SK-N-SH (cell line): Measurements from ENCODE around the gene CCDC80. TPM values are rescaled to one million over a fixed set of nuclear protein-coding genes. Genes with fewer than 3 reads are reported as not detected.

Source experiments
- CTCF ChIA-PET: fragments of 300-600, 350-600 bp; formaldehyde crosslinking; extraction: SDS; loops from one replicate; lab custom pipeline; 2021; lab: Yijun Ruan, JAX
- POLR2A ChIA-PET: fragments of 350-600 bp; sonication (Branson Sonifier 250); formaldehyde crosslinking; extraction: SDS; loops from one replicate; lab custom pipeline; 2020; ENCODE audit warnings: antibody characterized with exemption, inconsistent platforms; lab: Yijun Ruan, JAX
- DNase-seq: peaks from one replicate; pipeline ENCODE4 v3.0.0; 2012
- H2AFZ ChIP-seq: fragments of 200-600 bp; sonication (generic); 2 replicates; pipeline ENCODE4 v1.8.1; 2016; ENCODE audit warnings: antibody characterized with exemption, mild to moderate bottlenecking, low read depth
- H3F3A ChIP-seq: fragments of 200-600 bp; sonication (generic); replicated peaks from 2 replicates; pipeline ENCODE3; 2016; ENCODE audit warnings: antibody characterized with exemption, mild to moderate bottlenecking; ENCODE audit not compliant: insufficient read depth
- H3K27ac ChIP-seq, 2 experiments: fragments of 200-500 bp in 1 of 2; fragments of 200-600 bp in 1 of 2; sonication (Bioruptor generic) in 1 of 2; sonication (generic), shearing (Covaris generic) in 1 of 2; 2 replicates each; pipeline versions ENCODE4 v1.5.1 to v1.6.1; 2014 to 2016; ENCODE audit warnings: low read depth in 2 of 2, inconsistent platforms in 1 of 2, low read length in 1 of 2, mild to moderate bottlenecking in 1 of 2, mixed read lengths in 1 of 2
- H3K27me3 ChIP-seq: fragments of 200-600 bp; sonication (generic), shearing (Covaris generic); 2 replicates; pipeline ENCODE4 v1.6.1; 2016; ENCODE audit warnings: mixed run types; ENCODE audit not compliant: insufficient read depth
- H3K36me3 ChIP-seq, 2 experiments: fragments of 200-500 bp in 1 of 2; fragments of 200-600 bp in 1 of 2; sonication (Bioruptor generic) in 1 of 2; sonication (generic) in 1 of 2; replicated peaks in 1 of 2; 2 replicates each; pipeline versions ENCODE3 to v1.5.1; 2014 to 2016; ENCODE audit warnings: low read length in 1 of 2, mild to moderate bottlenecking in 1 of 2; ENCODE audit not compliant: insufficient read depth in 2 of 2, control insufficient read depth in 1 of 2
- H3K4me1 ChIP-seq, 2 experiments: fragments of 200-500 bp in 1 of 2; fragments of 200-600 bp in 1 of 2; sonication (Bioruptor generic) in 1 of 2; sonication (generic), shearing (Covaris generic) in 1 of 2; 2 replicates each; pipeline versions ENCODE4 v1.5.1 to v1.6.1; 2014 to 2016; ENCODE audit warnings: low read depth in 1 of 2, low read length in 1 of 2, mixed run types in 1 of 2; ENCODE audit not compliant: insufficient read depth in 2 of 2, control insufficient read depth in 1 of 2
- H3K4me2 ChIP-seq: fragments of 200-600 bp; sonication (generic), shearing (Covaris generic); 2 replicates; pipeline ENCODE4 v1.6.1; 2017; ENCODE audit warnings: mixed run types
- H3K4me3 ChIP-seq, 2 experiments: fragments of 200-500 bp in 1 of 2; fragments of 200-600 bp in 1 of 2; sonication (Bioruptor generic) in 1 of 2; sonication (generic), shearing (Covaris generic) in 1 of 2; 2 replicates each; pipeline versions ENCODE4 v1.5.1 to v1.8.1; 2014 to 2016; ENCODE audit warnings: low read depth in 2 of 2, inconsistent platforms in 1 of 2, low read length in 1 of 2, mild to moderate bottlenecking in 1 of 2, mixed read lengths in 1 of 2, moderate library complexity in 1 of 2
- H3K79me2 ChIP-seq: fragments of 200-600 bp; sonication (generic); 2 replicates; pipeline ENCODE4 v1.8.1; 2017; ENCODE audit warnings: mild to moderate bottlenecking; ENCODE audit not compliant: insufficient read depth
- H3K9ac ChIP-seq: fragments of 200-600 bp; sonication (generic); 2 replicates; pipeline ENCODE4 v1.6.1; 2017; ENCODE audit warnings: mixed run types
- H3K9me2 ChIP-seq: fragments of 200-600 bp; sonication (generic); 2 replicates; pipeline ENCODE4 v1.6.1; 2017; ENCODE audit warnings: mixed run types
- H3K9me3 ChIP-seq: fragments of 200-600 bp; sonication (generic); 2 replicates; pipeline ENCODE4 v1.6.1; 2017; ENCODE audit warnings: mixed run types, mild to moderate bottlenecking, moderate library complexity
- H4K20me1 ChIP-seq: fragments of 200-600 bp; sonication (generic); 2 replicates; pipeline ENCODE4 v1.6.1; 2017; ENCODE audit warnings: mild to moderate bottlenecking, mixed run types; ENCODE audit not compliant: insufficient read depth
- EP300 ChIP-seq, 2 experiments: IDR thresholded peaks; 2 replicates each; pipeline versions ENCODE4 v1.4.0 to v1.6.1; 2012; ENCODE audit warnings: borderline replicate concordance in 1 of 2, low read depth in 1 of 2, low read length in 1 of 2
- FOSL2 ChIP-seq: IDR thresholded peaks from 2 replicates; pipeline ENCODE4 v1.4.0; 2012; ENCODE audit warnings: low read depth, mild to moderate bottlenecking, moderate library complexity, borderline replicate concordance
- FOXM1 ChIP-seq: IDR thresholded peaks from 2 replicates; pipeline ENCODE4 v1.4.0; 2012; ENCODE audit warnings: low read depth, mild to moderate bottlenecking
- IRF3 ChIP-seq: fragments of 150-350 bp; IDR thresholded peaks from 2 replicates; pipeline ENCODE4 v1.6.1; 2016; ENCODE audit warnings: mild to moderate bottlenecking, low read depth, low read length
- JUND ChIP-seq: IDR thresholded peaks from 2 replicates; pipeline ENCODE4 v1.4.0; 2012
- PBX3 ChIP-seq: IDR thresholded peaks from 2 replicates; pipeline ENCODE4; 2012
- POLR2AphosphoS5 ChIP-seq: IDR thresholded peaks from 2 replicates; pipeline ENCODE4 v1.6.1; 2012; ENCODE audit warnings: low read depth, low read length
- RXRA ChIP-seq: IDR thresholded peaks from 2 replicates; pipeline ENCODE4 v1.4.0; 2012; ENCODE audit warnings: low read depth, mild to moderate bottlenecking, borderline replicate concordance
- TAF1 ChIP-seq: IDR thresholded peaks from 2 replicates; pipeline ENCODE4 v1.6.1; 2012; ENCODE audit warnings: low read depth, mild to moderate bottlenecking, low read length, moderate library complexity, borderline replicate concordance
- TCF12 ChIP-seq: IDR thresholded peaks from 2 replicates; pipeline ENCODE4 v1.4.0; 2012
- USF2 ChIP-seq: fragments of 150-350 bp; IDR thresholded peaks from 2 replicates; pipeline ENCODE4 v1.6.1; 2017; ENCODE audit warnings: antibody characterized with exemption, low read length, low read depth, borderline replicate concordance
- YY1 ChIP-seq: IDR thresholded peaks from 2 replicates; pipeline ENCODE4 v1.4.0; 2012; ENCODE audit warnings: low read depth, mild to moderate bottlenecking
- WGBS: methylation state at CpG from one replicate; pipeline ENCODE4 v1.1.6; 2017; ENCODE audit warnings: low lambda C conversion rate; 5-methylcytosine and 5-hydroxymethylcytosine counted together
- polyA plus RNA-seq, 3 experiments: library from polyadenylated mRNA; depleted of rRNA; stranded (reverse); fragments of >200 nt; gene quantifications; 2 replicates each; pipeline ENCODE4 v1.2.3, GENCODE V29; 2012

The CCDC80 gene
- polyA plus RNA-seq, 1 of the 3 experiments (the other 2 are of a cell fraction), result 83.4 TPM

DNA sequence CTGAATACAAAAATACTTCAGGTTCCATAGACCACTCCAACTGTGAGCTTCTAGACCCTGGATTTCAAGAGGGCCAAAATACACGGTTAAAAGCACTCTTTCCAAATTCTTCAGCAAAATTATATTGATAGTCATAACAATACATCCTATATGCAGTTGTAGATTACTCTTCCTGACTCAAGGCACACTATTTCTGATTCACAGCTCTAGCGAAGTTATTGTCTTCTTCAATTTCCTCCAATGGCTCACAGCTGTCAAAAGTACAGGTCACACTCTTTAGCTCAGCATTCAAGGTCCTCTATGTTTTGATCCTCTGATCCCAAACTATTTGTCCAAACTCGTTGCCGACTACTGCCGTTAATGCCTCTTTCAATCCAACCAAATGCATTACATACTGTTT is 13.5 kb upstream of the CCDC80 start:
- H3K4me1 ChIP-seq, result peaks cover 0 to 40% of the 10 kb centered on the region in 2 experiments; a peak in 3 of 4 replicates
- ChIA-PET POLR2A (no interaction called here), CTCF (interaction anchor here (0.9 to 4.9 kb wide), 2 partner anchors 12 to 14 kb away, joined by 3 to 26 read pairs; no protein-coding TSS in a partner anchor)
- H3K27me3 ChIP-seq, result no peaks in the 10 kb centered on the region
- 52% methylated on average over 5 of the region's 5 CpGs for WGBS
- H3K4me2 ChIP-seq, result peak overlapping the region; percentile 59
- TF ChIP-seq FOSL2 (peak; percentile 3; the same call in 1 of the 2 replicates), USF2 (no peak), YY1 (no peak), PBX3 (peak; percentile 59)
- H3K79me2 ChIP-seq, result no peaks in the 10 kb centered on the region
- no peaks in the 10 kb centered on the region for H3K9me3 ChIP-seq
- H4K20me1 ChIP-seq, result no peaks in the 10 kb centered on the region
- no peaks in the 10 kb centered on the region for H3K36me3 ChIP-seq
- H3K27ac ChIP-seq, result peak overlapping the region; percentile 77 to 99; a peak in 3 of 4 replicates
- H3K9ac ChIP-seq, result peak overlapping the region; percentile 74
- no peaks in the 10 kb centered on the region for H3K9me2 ChIP-seq
- no peak for DNase-seq
- peaks cover 54% of the 10 kb centered on the region for H3F3A ChIP-seq
- no peak overlapping the region for H2AFZ ChIP-seq
- peak overlapping the region in 1 of 2 experiments; percentile 31; a peak in 1 of 4 replicates for H3K4me3 ChIP-seq

- peak overlapping the region in 1 of 2 experiments; percentile 31; a peak in 3 of 4 replicates for H3K4me3 ChIP-seq
- H3K4me1 ChIP-seq, result peaks cover 0 to 46% of the 10 kb centered on the region in 2 experiments; a peak in 3 of 4 replicates
- peak overlapping the region; percentile 74 for H3K9ac ChIP-seq
- no peaks in the 10 kb centered on the region for H3K36me3 ChIP-seq
- H3K9me2 ChIP-seq, result no peaks in the 10 kb centered on the region
- H3K27ac ChIP-seq, result peak overlapping the region; percentile 77 to 99; a peak in 3 of 4 replicates
- H3K27me3 ChIP-seq, result no peaks in the 10 kb centered on the region
- POLR2A ChIA-PET, result no interaction called here
- no peak overlapping the region for H2AFZ ChIP-seq
- H3K9me3 ChIP-seq, result no peaks in the 10 kb centered on the region
- peak overlapping the region; percentile 59 for H3K4me2 ChIP-seq
- peak; percentile 79; the same call in 1 of the 2 replicates for TF ChIP-seq YY1
- TF ChIP-seq TAF1, result peak; percentile 51; the same call in 1 of the 2 replicates
- TF ChIP-seq POLR2AphosphoS5, result 0 out of 2 replicates have a peak, but pooled peaks have one; percentile 6
- 0 out of 2 replicates have a peak, but pooled peaks have one; percentile 31 for TF ChIP-seq RXRA
- TF ChIP-seq IRF3, result no peak
- peak; percentile 80 for TF ChIP-seq JUND
- peak in 1 of 2 experiments; percentile 37; a peak in 1 of 4 replicates for TF ChIP-seq EP300 (IDR thresholded peaks at IDR 0.05; ENCODE audit: borderline replicate concordance in 1 of 2, low read depth in 1 of 2, low read length in 1 of 2)
- peak; percentile 85 for TF ChIP-seq FOSL2
- TF ChIP-seq TCF12, result peak; percentile 3
- TF ChIP-seq FOXM1, result no peak
- TF ChIP-seq, all 33 proteins: peak for 8
- Histone ChIP-seq H4K20me1 (no peaks in the 10 kb centered on the region), H3K79me2 (no peaks in the 10 kb centered on the region), H3F3A (peaks cover 55% of the 10 kb centered on the region)
- no peak for DNase-seq
- 9% methylated on average over 5 of the region's 5 CpGs for WGBS
- CTCF ChIA-PET, result interaction anchor here (1.0 to 4.9 kb wide), 3 partner anchors 11 to 326 kb away, joined by 4 to 26 read pairs (median 6); no protein-coding TSS in a partner anchor
Observed at GRCh38 chr3:112653881-112654300, 12.9 kb upstream of the CCDC80 start.
